Aorta (tissue), 5 donors: ENCODE results near the gene MAD1L1. TPM values are rescaled to one million over a fixed set of nuclear protein-coding genes. Genes with fewer than 3 reads are reported as not detected.

Experiments
- ATAC-seq: fragments of 200-7000 bp; cut with Tn5 transposase; one replicate; pipeline ENCODE4 v1.9.1; 2022; ENCODE audit warnings: moderate library complexity; ENCODE audit not compliant: low FRiP score
- DNase-seq, 2 donors: peaks; one replicate each; pipeline ENCODE4 v3.0.0-alpha.2; 2020
- H3K27ac ChIP-seq, 2 donors: one replicate each; pipeline ENCODE4 v1.5.1; 2013; ENCODE audit warnings: low read length in 2 of 2, mild to moderate bottlenecking in 2 of 2, moderate library complexity in 2 of 2, control low read depth in 1 of 2, inconsistent platforms in 1 of 2, low read depth in 1 of 2
- H3K27me3 ChIP-seq, 2 donors: one replicate each; pipeline ENCODE4 v1.6.1; 2013; ENCODE audit warnings: control low read depth in 1 of 2, low read length in 1 of 2, mild to moderate bottlenecking in 1 of 2, moderate library complexity in 1 of 2; ENCODE audit not compliant: insufficient read depth in 2 of 2, control insufficient read depth in 1 of 2
- H3K36me3 ChIP-seq, 2 donors: one replicate each; pipeline ENCODE4 v1.6.1; 2013; ENCODE audit warnings: control low read depth in 1 of 2, low read length in 1 of 2, mild to moderate bottlenecking in 1 of 2; ENCODE audit not compliant: insufficient read depth in 2 of 2, control insufficient read depth in 1 of 2
- H3K4me1 ChIP-seq, 2 donors: one replicate each; pipeline ENCODE4 v1.6.1; 2013; ENCODE audit warnings: low read length in 2 of 2, control low read depth in 1 of 2, mild to moderate bottlenecking in 1 of 2, moderate library complexity in 1 of 2; ENCODE audit not compliant: insufficient read depth in 2 of 2, control insufficient read depth in 1 of 2
- H3K4me3 ChIP-seq, 2 donors: one replicate each; pipeline ENCODE4 v1.5.1; 2013; ENCODE audit warnings: low read length in 2 of 2, control low read depth in 1 of 2, mild to moderate bottlenecking in 1 of 2
- H3K9me3 ChIP-seq: one replicate; pipeline ENCODE4 v1.6.1; 2013; ENCODE audit warnings: mild to moderate bottlenecking, low read length; ENCODE audit not compliant: control insufficient read depth
- WGBS, 2 donors: extraction: QIAGEN DNeasy Blood & Tissue Kit; methylation state at CpG; one replicate each; pipeline ENCODE4 v1.1.7; 2013; 5-methylcytosine and 5-hydroxymethylcytosine counted together
- intact Hi-C, 2 donors: fragments of 100-400 bp; cut with DNase I; formaldehyde crosslinking; loops; one replicate each; pipeline versions ENCODE4 v1.14.2 to v1.15.0; 2022
- polyA plus RNA-seq, 2 donors: library from polyadenylated mRNA; stranded (reverse); fragments of 200-250 nt; gene quantifications; one replicate each; pipeline ENCODE4 v1.2.3, GENCODE V29; 2013
- total RNA-seq, 2 donors: library from RNA; stranded (reverse); fragmentation: NEBNext Ultra II Directional; extraction: Animal tissue kit (Norgen Biotek cat#: 25700); gene quantifications; one replicate each; pipeline ENCODE4 v1.2.1, GENCODE V29; 2021
- donor health status: healthy with polysubstance abuse.
- donor health status: Bipolar disorder and iron deficiency.
- donor health status: DM: no; HTN: no; CAD: no.
- donor health status: DM: no; HTN: no; CAD: no.
- donor health status: DM: yes; HTN: yes; CAD: no.

Gene MAD1L1
- total and polyA plus RNA-seq, 4 donors = 14.8 to 35.8 (median 20.2) TPM

DNA sequence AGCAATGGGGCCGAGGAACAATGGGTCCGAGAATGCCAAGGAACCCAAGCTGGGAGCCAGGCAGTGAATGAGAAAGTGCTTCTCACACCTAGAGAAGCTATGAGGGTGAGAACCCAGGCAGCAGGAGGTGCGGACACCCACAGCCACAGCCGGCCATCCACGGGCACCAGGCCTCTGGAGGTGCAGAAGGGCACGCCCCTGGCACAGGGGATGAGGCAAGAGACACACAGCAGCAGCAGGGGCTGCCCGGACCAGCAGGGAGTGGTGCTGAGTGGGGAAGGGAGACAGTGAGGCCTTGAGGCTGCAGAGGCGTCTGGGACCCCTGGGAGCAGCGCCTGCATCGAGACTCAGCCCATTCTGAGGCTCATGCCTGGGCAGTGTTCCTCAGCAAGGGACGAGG, 135.3 kb downstream of the MAD1L1 start:
- Histone ChIP-seq H3K4me3 (no peak overlapping the region), H3K9me3 (no peaks in the 10 kb centered on the region), H3K36me3 (no peaks in the 10 kb centered on the region), H3K27ac (no peak overlapping the region), H3K4me1 (no peaks in the 10 kb centered on the region), H3K27me3 (no peaks in the 10 kb centered on the region)
- ATAC-seq = no peak
- WGBS, 2 donors = 90 to 93% methylated on average over 11 of the region's 11 CpGs
- intact Hi-C loops = no loop called here
- no peak for DNase-seq

DNA sequence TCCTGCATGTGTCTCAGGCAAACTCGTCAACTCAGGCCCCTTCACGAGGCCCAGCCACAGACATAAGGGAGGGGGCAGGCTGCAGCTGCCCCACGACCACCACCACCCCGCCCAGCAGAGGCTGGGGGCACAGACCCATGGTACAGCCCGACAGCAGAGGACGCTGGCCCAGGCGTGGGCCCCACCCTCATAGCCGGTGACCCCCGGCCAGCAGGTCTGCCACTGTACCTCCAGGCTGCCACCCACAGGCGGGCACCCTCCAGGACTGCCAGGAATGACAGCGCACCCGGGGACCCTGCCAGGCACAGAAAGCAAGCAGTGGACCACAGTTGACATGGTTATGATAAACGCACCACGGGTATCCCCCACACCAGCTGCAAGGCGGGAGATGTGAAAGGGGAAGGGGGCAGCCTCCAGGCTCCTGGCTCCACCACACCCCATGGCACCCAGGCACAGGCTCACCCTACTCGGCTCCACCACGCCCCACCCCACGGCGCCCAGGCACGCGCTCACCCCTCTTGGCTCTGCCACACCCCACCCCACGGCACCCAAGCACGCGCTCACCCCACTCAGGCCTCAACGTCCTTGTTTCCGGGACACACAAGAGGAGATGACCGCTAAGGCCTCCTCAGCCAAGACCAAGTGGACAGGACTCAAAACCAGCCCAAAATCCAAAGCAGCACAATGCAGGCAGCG, 135.9 kb downstream of the MAD1L1 start:
- no peak overlapping the region for H3K4me3 ChIP-seq
- H3K27me3 ChIP-seq = no peaks in the 10 kb centered on the region
- no peaks in the 10 kb centered on the region for H3K36me3 ChIP-seq
- WGBS, 2 donors = 87 to 89% methylated on average over 26 to 28 of the region's 28 CpGs
- DNase-seq (peak in 1 of 2 donors; percentile 64), ATAC-seq (no peak)
- no peak overlapping the region for H3K27ac ChIP-seq
- H3K4me1 ChIP-seq = no peaks in the 10 kb centered on the region
- intact Hi-C loops = no loop called here
- H3K9me3 ChIP-seq = no peaks in the 10 kb centered on the region

DNA sequence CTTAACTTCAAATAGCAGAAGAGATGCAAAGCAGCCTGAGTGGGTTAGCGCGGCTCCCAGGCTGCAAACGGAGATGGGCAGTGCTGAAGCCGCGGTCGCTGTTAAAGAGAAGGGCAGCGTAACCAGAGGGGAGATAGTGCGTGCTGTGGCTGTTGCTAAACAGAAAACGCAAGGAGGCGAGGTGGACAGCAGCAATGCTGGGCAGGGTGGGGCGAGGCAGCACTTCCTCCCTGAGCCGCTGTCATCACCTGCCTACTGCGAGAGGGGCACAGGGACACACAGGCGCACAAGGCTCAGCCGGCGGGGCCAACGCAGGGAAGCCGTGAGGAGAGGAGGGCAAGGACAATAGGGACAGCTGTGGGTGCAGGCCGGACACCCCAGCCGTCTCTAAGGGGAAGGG, 137.3 kb downstream of the MAD1L1 start:
- Histone ChIP-seq H3K4me1 (no peaks in the 10 kb centered on the region), H3K27ac (no peak overlapping the region), H3K27me3 (no peaks in the 10 kb centered on the region), H3K4me3 (no peak overlapping the region), H3K9me3 (no peaks in the 10 kb centered on the region), H3K36me3 (no peaks in the 10 kb centered on the region)
- DNase-seq = no peak
- intact Hi-C loops = no loop called here
- no peak for ATAC-seq
- 95 to 97% methylated on average over 15 to 20 of the region's 20 CpGs for WGBS, 2 donors

DNA sequence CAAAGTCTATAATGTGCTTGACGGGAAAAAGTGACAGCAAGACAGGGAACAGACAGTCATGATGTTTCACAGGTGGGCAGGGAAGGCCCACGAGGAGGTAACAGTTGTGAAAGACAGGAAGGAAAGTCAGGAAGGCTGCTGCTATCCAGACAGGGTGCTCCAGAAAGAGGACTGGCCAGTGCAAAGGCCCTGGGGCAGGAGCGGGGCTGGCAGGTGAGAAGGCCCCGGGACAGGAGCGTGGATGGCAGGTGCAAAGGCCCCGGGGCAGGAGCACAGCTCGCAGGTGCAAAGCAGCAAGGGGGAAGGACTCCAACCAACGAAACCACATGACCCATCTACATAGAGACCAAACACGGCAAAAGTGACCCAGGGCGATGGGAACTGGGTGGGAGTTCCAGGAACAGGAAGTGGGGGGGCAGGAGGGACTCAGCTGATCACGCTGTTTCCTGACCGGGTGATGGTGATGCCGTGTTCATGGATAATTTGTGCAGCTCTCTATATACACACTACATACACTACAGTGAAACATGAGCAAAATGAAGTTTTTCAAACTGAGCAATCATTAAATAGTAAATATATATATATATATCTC, 138.2 kb downstream of the MAD1L1 start:
- DNase-seq (no peak), ATAC-seq (no peak)
- no peak overlapping the region for H3K4me3 ChIP-seq
- intact Hi-C loops = no loop called here
- no peaks in the 10 kb centered on the region for H3K9me3 ChIP-seq
- no peak overlapping the region for H3K27ac ChIP-seq
- no peaks in the 10 kb centered on the region for H3K4me1 ChIP-seq
- no peaks in the 10 kb centered on the region for H3K27me3 ChIP-seq
- H3K36me3 ChIP-seq = no peaks in the 10 kb centered on the region
- 92 to 98% methylated on average over 13 of the region's 13 CpGs for WGBS, 2 donors

- H3K9me3 ChIP-seq = no peaks in the 10 kb centered on the region
- no peak overlapping the region for H3K4me3 ChIP-seq
- H3K27ac ChIP-seq = no peak overlapping the region
- no peaks in the 10 kb centered on the region for H3K36me3 ChIP-seq
- no peaks in the 10 kb centered on the region for H3K27me3 ChIP-seq
- DNase-seq (no peak), ATAC-seq (no peak)
- H3K4me1 ChIP-seq = no peaks in the 10 kb centered on the region
- intact Hi-C loops = no loop called here
- 74% methylated on average over 13 of the region's 13 CpGs for WGBS, 2 donors
Measured at GRCh38 chr7:2093843-2094220, 138.9 kb downstream of the MAD1L1 start.

- Histone ChIP-seq H3K4me3 (no peak overlapping the region), H3K9me3 (no peaks in the 10 kb centered on the region), H3K4me1 (no peaks in the 10 kb centered on the region), H3K27me3 (no peaks in the 10 kb centered on the region), H3K36me3 (no peaks in the 10 kb centered on the region), H3K27ac (no peak overlapping the region)
- ATAC-seq (no peak), DNase-seq (no peak)
- intact Hi-C loops = no loop called here
- 43 to 51% methylated on average over 15 of the region's 15 CpGs for WGBS, 2 donors
Measured at GRCh38 chr7:2093215-2093842, 139.4 kb downstream of the MAD1L1 start.

DNA sequence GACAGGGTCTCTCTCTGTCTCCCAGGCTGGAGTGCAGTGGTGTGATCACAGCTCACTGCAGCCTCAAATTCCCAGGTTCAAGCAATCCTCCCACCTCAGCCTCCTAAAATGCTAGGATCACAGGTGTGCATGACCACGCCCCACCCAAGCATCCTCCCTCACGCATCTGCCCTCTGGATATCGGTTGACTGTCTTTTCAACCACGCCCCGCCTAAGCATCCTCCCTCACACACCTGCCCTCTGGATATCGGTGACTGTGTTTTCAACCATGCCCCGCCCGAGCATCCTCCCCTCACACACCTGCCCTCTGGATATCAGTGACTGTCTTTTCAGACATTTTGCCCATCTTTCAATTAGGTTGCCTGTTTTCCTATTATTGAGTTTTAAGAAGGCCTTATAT, 140.5 kb downstream of the MAD1L1 start:
- H3K4me3 ChIP-seq = no peak overlapping the region
- WGBS, 2 donors = 98 to 99% methylated on average over 8 of the region's 8 CpGs
- DNase-seq = no peak
- no peaks in the 10 kb centered on the region for H3K27me3 ChIP-seq
- no peaks in the 10 kb centered on the region for H3K36me3 ChIP-seq
- H3K27ac ChIP-seq = no peak overlapping the region
- intact Hi-C loops = no loop called here
- ATAC-seq = no peak
- H3K4me1 ChIP-seq = no peaks in the 10 kb centered on the region
- H3K9me3 ChIP-seq = no peaks in the 10 kb centered on the region

DNA sequence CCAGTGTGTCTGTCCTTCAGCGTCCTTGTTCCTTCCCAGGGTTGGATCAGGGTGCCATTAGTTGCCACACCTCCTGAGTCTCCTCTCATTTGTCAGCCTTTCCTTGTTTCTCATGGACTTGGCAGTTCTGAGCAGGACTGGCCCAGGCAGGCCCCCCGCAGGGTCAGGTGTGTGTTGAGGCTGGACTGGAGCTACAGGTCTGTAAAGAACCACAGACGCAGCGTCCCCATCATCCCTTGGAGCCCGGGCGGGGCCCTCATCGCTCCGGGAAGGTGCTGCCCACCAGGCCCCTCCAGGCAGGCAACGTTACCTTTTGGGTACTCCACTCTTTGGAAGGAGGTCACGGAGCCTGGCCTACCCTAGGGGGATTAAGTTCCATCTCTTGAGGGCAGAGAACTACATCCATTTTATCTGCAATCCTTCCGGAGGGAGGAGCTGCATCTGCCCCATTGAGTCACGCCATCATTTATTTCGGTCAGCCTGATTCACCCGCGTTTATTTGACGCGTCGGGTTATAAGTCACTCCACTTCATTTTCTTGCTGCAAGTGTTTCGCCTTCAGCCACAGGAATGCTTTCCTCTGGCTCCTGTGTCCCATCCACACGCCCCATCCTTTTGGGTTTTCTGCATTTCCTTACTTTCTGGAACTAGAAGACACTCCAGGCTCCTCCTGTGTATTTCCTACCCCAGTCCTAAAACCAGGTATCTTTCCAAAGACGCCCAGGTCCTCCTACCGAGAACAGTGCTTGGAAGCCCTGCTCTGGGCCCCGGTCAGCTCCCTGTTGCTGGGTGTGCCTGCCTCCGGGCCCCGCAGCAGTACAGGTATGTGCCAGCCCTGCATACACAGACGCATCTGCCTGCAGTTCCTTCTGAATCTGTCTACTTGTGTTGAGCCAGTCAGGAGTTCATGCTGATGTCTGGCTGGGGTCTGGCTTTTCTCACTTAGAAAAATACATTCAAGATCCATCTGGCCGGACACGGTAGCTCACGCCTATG, 141.9 kb downstream of the MAD1L1 start:
- intact Hi-C loops = no loop called here
- Histone ChIP-seq H3K9me3 (no peaks in the 10 kb centered on the region), H3K4me3 (no peak overlapping the region), H3K27me3 (no peaks in the 10 kb centered on the region), H3K27ac (no peak overlapping the region), H3K36me3 (no peaks in the 10 kb centered on the region), H3K4me1 (no peaks in the 10 kb centered on the region)
- no peak for ATAC-seq
- 97 to 99% methylated on average over 29 of the region's 29 CpGs for WGBS, 2 donors
- DNase-seq = no peak
